Neutrophil (primary cell): ENCODE results near the gene ZNF488.

Experiments used
- H3K27ac ChIP-seq: fragments of 200-600 bp; sonication (generic); 2 replicates; pipeline ENCODE4 v1.5.1; 2016; ENCODE audit warnings: mild to moderate bottlenecking, moderate library complexity
- H3K27me3 ChIP-seq: fragments of 200-600 bp; sonication (generic); 2 replicates; pipeline ENCODE4 v1.6.0; 2016; ENCODE audit warnings: mild to moderate bottlenecking
- H3K36me3 ChIP-seq: fragments of 200-600 bp; sonication (generic); 2 replicates; pipeline ENCODE4 v1.5.1; 2017
- H3K4me1 ChIP-seq, 2 experiments: fragments of 200-600 bp in 1 of 2; sonication (generic) in 1 of 2; 1 replicate in 1 of 2; 2 replicates in 1 of 2; pipeline versions ENCODE4 v1.5.1 to v1.6.1; 2013 to 2016; ENCODE audit warnings: low read depth in 1 of 2, low read length in 1 of 2, mild to moderate bottlenecking in 1 of 2, moderate library complexity in 1 of 2; ENCODE audit not compliant: control insufficient read depth in 1 of 2, insufficient read depth in 1 of 2
- H3K4me3 ChIP-seq, 2 experiments: fragments of 200-600 bp in 1 of 2; sonication (generic) in 1 of 2; 1 replicate in 1 of 2; 2 replicates in 1 of 2; pipeline ENCODE4 v1.5.1; 2013 to 2016; ENCODE audit warnings: low read depth in 1 of 2, low read length in 1 of 2, mild to moderate bottlenecking in 1 of 2, moderate library complexity in 1 of 2
- H3K9me3 ChIP-seq: fragments of 200-600 bp; sonication (generic); 2 replicates; pipeline ENCODE4 v1.5.1; 2016
- CTCF ChIP-seq: fragments of 200-600 bp; sonication (generic); IDR thresholded peaks from 2 replicates; pipeline ENCODE4 v1.5.1; 2016; ENCODE audit warnings: antibody characterized with exemption

The ZNF488 gene

DNA sequence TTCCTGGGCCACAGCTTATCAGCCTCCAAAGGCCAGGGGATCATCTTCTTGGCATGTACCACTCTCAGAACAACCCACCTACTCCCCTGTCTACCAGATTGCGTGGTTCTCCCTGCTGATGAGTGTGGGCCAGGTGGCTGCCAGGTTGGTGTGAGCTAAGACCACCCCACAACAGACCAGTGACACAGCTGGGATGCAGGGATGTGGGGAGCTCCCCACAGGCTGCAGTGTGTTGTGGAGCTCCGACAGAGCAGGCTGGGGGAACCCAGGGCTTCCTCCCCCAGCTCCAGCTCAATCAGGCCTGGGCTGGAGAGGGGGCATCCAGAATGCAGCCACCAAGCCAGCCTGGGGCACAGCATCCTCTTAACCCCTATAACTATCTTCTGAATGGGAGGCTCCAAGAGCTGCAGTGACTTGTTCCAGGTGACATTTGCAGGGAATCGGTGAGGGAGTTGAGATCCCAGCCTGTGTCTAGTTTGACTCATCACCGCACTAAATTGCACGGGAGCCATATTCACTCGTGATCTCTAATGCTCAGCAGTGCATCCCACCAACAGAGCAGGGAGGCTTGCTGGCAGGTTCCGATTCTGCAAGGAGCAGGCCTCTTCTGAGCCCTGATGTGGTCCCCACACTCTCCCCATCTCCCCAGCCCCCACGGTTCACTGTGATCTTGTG is 62.4 kb downstream of the ZNF488 start:
- TF ChIP-seq CTCF, result no peak
- Histone ChIP-seq H3K9me3 (no peaks in the 10 kb centered on the region), H3K27me3 (peaks cover 4% of the 10 kb centered on the region), H3K4me1 (no peaks in the 10 kb centered on the region), H3K4me3 (no peak overlapping the region), H3K36me3 (no peaks in the 10 kb centered on the region), H3K27ac (no peak overlapping the region)

- Histone ChIP-seq H3K4me1 (no peaks in the 10 kb centered on the region), H3K9me3 (no peaks in the 10 kb centered on the region), H3K36me3 (no peaks in the 10 kb centered on the region), H3K4me3 (no peak overlapping the region), H3K27me3 (peaks cover 4% of the 10 kb centered on the region), H3K27ac (no peak overlapping the region)
- no peak for TF ChIP-seq CTCF
Observed at GRCh38 chr10:47320812-47321211, 63.3 kb downstream of the ZNF488 start.

GRCh38 chr10:47319784-47320183 is 64.3 kb downstream of the ZNF488 start:
- H3K4me1 ChIP-seq, result no peaks in the 10 kb centered on the region
- no peaks in the 10 kb centered on the region for H3K9me3 ChIP-seq
- no peaks in the 10 kb centered on the region for H3K36me3 ChIP-seq
- H3K4me3 ChIP-seq, result no peak overlapping the region
- no peak for TF ChIP-seq CTCF
- peaks cover 4% of the 10 kb centered on the region for H3K27me3 ChIP-seq
- no peak overlapping the region for H3K27ac ChIP-seq

GRCh38 chr10:47318706-47319105 is 65.4 kb downstream of the ZNF488 start:
- no peaks in the 10 kb centered on the region for H3K36me3 ChIP-seq
- H3K27ac ChIP-seq, result no peak overlapping the region
- H3K27me3 ChIP-seq, result peaks cover 4% of the 10 kb centered on the region
- no peak overlapping the region for H3K4me3 ChIP-seq
- no peaks in the 10 kb centered on the region for H3K4me1 ChIP-seq
- no peak for TF ChIP-seq CTCF
- H3K9me3 ChIP-seq, result no peaks in the 10 kb centered on the region

DNA sequence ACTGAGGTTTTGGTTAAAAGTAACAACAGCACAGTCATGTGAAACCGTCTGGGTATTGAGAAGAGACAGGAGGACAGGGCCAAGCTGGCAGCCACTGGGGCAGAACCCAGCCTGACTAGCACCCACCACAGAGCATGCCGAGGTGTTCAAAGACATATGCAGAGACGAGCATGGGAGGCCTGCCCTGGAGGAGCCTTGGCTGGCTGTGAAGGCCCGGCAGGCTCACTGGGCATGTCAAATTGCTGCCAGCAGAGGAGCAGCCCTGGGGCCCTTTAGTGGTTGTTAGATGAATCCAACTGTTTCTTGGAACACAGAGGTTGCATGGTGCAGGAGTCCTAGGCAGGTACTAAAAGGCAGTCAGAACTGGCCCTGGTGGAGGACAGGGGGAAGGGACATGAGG is 66.8 kb downstream of the ZNF488 start:
- no peak for TF ChIP-seq CTCF
- H3K27me3 ChIP-seq, result peaks cover 4% of the 10 kb centered on the region
- H3K9me3 ChIP-seq, result no peaks in the 10 kb centered on the region
- H3K4me3 ChIP-seq, result no peak overlapping the region
- no peaks in the 10 kb centered on the region for H3K4me1 ChIP-seq
- H3K36me3 ChIP-seq, result no peaks in the 10 kb centered on the region
- H3K27ac ChIP-seq, result no peak overlapping the region
